ENCODE results near the gene ACBD3.

ACBD3 gene

DNA sequence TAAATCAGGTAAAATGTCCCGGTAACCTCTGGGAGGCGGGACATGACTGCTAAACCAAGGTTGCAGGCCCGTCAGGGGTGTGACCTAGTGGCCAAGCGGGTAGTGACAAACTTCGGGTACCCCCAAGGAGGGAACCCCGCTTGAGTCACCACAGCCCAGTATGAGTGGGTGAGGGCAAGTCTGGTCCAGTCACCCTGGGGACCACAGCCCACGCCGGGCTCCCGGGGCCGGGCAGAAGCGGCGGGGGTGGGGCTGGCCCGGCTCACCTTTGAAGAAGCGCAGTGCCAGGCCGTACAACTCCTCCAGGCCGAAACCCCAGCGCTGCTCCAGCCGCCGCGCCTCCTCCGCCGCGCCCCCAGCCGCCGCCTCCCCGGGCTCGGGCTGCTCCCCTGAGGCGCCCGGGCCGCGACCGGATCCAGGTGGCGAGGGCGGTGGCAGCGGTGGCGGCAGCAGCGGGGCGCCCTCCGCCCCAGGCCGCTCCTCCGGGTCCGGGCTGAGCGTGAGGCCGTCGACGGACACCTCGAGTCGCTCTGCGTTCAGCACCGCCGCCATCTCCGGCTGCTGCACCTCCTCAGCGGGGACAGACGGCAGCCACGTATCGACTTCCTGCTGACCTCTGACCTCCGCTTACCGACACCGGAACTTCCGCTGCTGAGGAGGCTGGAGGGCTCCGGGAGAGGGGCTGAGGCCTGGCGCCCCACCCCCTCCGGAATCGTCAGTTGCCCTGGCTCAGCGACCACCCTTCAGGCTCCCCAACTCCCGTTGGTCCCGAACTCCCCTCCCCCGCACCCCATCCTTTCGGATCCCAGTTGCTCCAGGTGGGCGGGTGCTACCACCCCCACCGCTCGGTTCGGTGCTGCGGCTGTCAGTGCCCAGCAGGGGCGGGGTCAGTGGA, at the start of gene ACBD3:
Gene ACBD3 (minus strand): TSS at position 618 of the 895 bp plus-strand sequence. CDS start 66 bp downstream, at position 552.
- H3K36me3 Mint-ChIP-seq (ENCODE audit: low read depth), result peaks cover 10% of the 10 kb centered on the region
- peak within 1 kb of the TSS; percentile 93 for H3K4me3 Mint-ChIP-seq
- H3K4me1 Mint-ChIP-seq, result peaks cover 41% of the 10 kb centered on the region
- peak; percentile 85 for DNase-seq
- H3K27me3 Mint-ChIP-seq, result no peaks in the 10 kb centered on the region
- no peaks in the 10 kb centered on the region for H3K9me3 Mint-ChIP-seq
- H3K27ac Mint-ChIP-seq, result peak within 1 kb of the TSS; percentile 91
- peak; percentile 97 for ATAC-seq

DNA sequence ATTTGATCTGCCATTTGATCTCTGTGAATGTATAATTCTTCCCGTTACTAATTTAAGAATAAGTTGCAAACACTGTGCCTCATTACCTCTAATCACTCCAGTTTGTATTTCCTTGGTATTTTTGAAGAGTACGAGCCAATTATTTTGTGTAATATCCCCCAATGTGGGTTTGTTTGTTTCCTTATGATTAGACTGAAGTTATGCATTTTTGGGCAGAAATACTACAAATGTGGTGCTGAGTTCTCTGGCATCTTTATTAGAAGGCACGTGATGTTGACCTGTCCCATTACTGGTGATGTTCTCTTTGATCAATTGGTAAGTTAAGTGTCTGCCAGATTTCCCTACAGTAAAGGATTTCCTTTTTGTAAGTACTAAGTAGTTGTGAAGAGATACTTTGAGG, 47.3 kb upstream of the ACBD3 start:
- H3K4me3 Mint-ChIP-seq, result no peak overlapping the region
- H3K27me3 Mint-ChIP-seq, result no peaks in the 10 kb centered on the region
- H3K27ac Mint-ChIP-seq, result no peak overlapping the region
- DNase-seq (no peak), ATAC-seq (no peak)
- peaks cover 35% of the 10 kb centered on the region for H3K36me3 Mint-ChIP-seq (ENCODE audit: low read depth)
- H3K9me3 Mint-ChIP-seq, result no peaks in the 10 kb centered on the region
- H3K4me1 Mint-ChIP-seq, result no peaks in the 10 kb centered on the region

DNA sequence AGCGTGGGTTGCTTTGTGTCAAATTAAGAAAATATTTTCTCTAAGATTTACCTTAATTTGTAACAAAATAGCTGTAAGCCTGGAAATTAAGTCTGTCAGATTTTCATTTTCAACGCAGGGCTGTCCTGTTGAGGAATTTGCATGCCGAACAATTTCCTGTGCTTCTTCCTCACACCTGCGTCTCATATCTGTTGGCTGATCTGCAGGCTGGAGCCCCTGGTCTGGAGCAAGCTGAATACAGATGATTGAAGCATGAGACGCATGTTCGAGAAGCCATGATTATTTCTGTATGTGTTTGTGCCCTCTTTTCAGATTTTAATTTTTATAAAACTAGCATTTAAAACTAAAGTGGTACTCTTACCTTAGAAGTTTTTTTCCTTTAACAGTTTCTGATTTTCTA, 46.8 kb upstream of the ACBD3 start:
- peaks cover 35% of the 10 kb centered on the region for H3K36me3 Mint-ChIP-seq (ENCODE audit: low read depth)
- no peak for DNase-seq
- ATAC-seq, result no peak
- no peak overlapping the region for H3K4me3 Mint-ChIP-seq
- no peaks in the 10 kb centered on the region for H3K27me3 Mint-ChIP-seq
- H3K4me1 Mint-ChIP-seq, result no peaks in the 10 kb centered on the region
- no peak overlapping the region for H3K27ac Mint-ChIP-seq
- no peaks in the 10 kb centered on the region for H3K9me3 Mint-ChIP-seq

DNA sequence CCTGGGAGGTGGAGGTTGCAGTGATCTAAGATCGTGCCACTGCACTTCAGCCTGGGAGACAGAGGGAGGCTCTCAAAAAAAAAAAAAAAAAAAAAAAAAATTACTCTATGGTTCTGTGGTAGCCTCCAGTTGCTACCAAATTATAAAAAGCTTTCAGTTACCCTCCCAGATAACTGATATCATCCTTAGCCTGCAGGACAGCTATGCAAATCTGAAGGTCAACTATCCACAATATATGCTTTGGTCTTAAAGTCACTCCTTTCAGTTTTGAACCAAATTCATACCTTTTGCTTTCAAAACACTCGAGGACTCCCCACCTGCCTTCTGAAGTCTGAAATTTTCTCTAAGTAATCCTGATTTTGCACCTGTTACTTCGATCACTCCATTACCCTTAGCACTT, 40.1 kb upstream of the ACBD3 start:
- DNase-seq, result no peak
- Mint-ChIP-seq H3K27ac (no peak overlapping the region), H3K4me1 (peaks cover 14% of the 10 kb centered on the region), H3K36me3 (ENCODE audit: low read depth) (peaks cover 9% of the 10 kb centered on the region), H3K9me3 (no peaks in the 10 kb centered on the region), H3K27me3 (peaks cover 26% of the 10 kb centered on the region), H3K4me3 (no peak overlapping the region)
- no peak for ATAC-seq

DNA sequence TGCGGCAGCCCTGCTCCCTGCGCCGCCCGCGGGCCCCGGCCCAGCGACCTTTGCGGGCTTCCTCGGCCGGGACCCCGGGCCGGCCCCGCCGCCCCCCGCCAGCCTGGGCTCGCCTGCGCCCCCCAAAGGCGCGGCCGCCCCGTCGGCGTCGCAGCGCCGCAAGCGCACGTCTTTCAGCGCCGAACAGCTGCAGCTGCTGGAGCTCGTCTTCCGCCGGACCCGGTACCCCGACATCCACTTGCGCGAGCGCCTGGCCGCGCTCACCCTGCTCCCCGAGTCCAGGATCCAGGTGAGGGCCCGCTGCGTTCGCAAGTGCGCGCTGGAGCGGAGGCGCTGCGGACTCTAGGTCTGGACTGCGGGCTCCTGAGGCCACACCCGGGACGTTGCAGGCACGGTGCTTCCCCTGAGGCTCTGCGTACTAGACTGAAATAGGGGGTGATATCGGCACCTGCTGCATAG, 37.3 kb upstream of the ACBD3 start:
- DNase-seq (peak; percentile 25), ATAC-seq (peak; percentile 44)
- H3K36me3 Mint-ChIP-seq (ENCODE audit: low read depth), result no peaks in the 10 kb centered on the region
- peaks cover 14% of the 10 kb centered on the region for H3K4me1 Mint-ChIP-seq
- H3K27me3 Mint-ChIP-seq, result peaks cover 33% of the 10 kb centered on the region
- H3K27ac Mint-ChIP-seq, result no peak overlapping the region
- H3K9me3 Mint-ChIP-seq, result no peaks in the 10 kb centered on the region
- peak overlapping the region; percentile 68 for H3K4me3 Mint-ChIP-seq

DNA sequence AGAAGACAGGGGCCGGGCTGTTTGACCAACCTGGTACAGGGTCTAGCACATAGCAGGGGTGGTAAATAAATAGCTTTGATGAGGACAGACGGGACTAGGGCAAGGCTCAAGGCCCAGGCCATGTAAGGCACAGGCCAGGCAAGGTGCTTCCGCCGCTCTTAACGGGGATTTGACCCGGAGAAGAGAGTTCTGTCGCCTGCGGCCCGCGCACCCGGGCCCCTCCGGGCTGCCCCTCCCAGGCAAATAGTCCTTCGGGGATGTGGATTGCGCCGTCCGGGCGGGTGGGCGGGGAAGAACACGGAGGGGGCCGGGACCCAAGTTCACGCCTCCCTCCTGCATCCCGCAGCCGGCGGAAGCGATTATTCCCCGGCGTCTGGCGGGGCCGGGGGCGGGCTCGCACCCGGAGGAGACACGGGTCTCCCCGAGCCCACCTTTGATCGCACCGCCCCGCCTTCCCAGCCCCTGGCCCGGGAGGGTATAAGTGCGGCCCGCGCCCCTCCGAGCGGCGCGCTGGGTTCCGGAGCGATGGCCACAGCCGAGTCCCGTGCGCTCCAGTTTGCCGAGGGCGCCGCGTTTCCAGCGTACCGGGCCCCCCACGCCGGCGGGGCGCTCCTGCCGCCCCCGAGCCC, 36.7 kb upstream of the ACBD3 start, which contains the start of gene MIXL1:
Gene MIXL1 (plus strand): TSS at position 508 of the 629 bp plus-strand sequence. CDS start 18 bp downstream, at position 526.
- peak; percentile 17 for ATAC-seq
- DNase-seq, result peak; percentile 13
- Mint-ChIP-seq H3K27me3 (peaks cover 33% of the 10 kb centered on the region), H3K4me3 (peak within 1 kb of the TSS; percentile 68), H3K9me3 (no peaks in the 10 kb centered on the region), H3K36me3 (ENCODE audit: low read depth) (no peaks in the 10 kb centered on the region), H3K27ac (no peak within 1 kb of the TSS), H3K4me1 (peaks cover 14% of the 10 kb centered on the region)

DNA sequence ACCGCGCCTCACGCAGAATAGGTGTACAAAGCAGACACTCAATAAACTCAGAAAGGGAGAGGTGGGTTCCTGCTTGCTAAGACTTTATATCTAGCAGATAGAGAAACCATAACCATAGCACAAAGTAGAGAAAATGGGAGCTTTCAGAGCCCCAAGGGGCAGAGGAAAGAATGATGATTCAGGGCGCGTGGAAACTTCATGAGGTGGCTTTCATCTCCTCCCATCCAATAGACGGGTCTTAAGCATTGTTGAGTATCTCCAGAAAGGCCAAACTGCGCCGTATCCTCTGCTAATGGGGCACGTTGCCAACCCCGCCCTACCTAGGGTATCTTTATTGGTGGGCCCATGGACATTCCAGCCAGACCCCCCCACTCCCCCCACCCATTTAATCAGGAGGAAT, 36.1 kb upstream of the ACBD3 start:
- ATAC-seq, result peak; percentile 84
- peak; percentile 22 for DNase-seq
- Mint-ChIP-seq H3K4me1 (peaks cover 14% of the 10 kb centered on the region), H3K36me3 (ENCODE audit: low read depth) (no peaks in the 10 kb centered on the region), H3K27me3 (peaks cover 33% of the 10 kb centered on the region), H3K9me3 (no peaks in the 10 kb centered on the region), H3K27ac (no peak overlapping the region), H3K4me3 (peak overlapping the region; percentile 26)

DNA sequence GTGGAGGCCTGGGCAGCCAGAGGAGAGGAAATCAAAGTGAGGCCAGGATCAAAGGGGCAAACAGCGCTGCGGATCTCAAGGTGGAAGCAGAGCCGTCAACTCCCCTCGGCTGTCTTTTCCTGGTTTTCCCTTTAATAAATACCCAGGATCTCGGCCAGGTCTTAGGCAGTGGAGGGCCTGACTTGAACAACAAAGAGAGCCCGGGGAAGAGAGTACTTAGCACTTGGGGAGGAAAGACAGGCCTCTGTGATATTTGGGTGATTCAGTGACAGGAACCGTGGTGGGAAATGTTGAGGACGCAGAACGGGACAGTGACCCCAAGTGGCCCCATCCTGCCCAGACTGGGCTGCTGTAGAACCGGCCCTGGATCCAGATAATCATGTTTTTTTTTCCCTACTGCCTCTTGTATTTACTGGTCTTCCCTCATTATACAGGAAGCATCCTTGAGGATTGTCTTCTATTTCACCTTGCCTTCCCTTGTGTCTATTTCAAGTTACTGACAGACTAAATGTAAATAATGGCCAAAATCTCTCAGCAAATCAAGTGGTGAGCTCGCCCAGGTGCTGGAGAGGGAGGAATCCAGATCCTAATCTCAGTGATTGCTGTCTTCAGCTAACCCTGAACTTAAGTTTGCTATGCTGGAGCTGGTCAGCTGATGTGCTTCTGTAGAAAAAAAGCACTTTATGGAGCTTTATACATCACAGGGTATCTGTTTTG, 34.1 kb upstream of the ACBD3 start:
- no peak overlapping the region for H3K4me3 Mint-ChIP-seq
- no peaks in the 10 kb centered on the region for H3K36me3 Mint-ChIP-seq (ENCODE audit: low read depth)
- ATAC-seq (no peak), DNase-seq (no peak)
- H3K27ac Mint-ChIP-seq, result no peak overlapping the region
- H3K27me3 Mint-ChIP-seq, result peaks cover 27% of the 10 kb centered on the region
- H3K9me3 Mint-ChIP-seq, result no peaks in the 10 kb centered on the region
- peaks cover 14% of the 10 kb centered on the region for H3K4me1 Mint-ChIP-seq

DNA sequence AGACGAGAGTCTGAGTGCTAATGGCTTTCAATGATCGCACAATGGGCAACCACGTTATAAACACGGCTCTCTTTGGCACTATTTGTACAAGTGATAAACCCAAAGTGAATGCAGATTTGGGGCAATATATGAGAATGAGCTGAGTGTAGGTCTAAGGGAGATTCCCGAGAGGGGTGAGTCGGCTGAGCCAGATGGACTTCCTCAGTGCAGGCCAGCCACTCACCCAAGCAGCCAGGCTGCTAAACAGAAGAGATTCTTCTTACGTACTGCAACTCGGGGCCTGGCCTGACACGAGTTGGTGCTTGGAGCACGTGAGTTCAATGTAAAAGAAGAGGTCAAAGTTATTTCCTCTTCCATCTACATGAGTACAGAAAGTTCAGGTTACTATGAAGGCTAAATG, 30.7 kb upstream of the ACBD3 start:
- H3K4me1 Mint-ChIP-seq, result peaks cover 4% of the 10 kb centered on the region
- H3K27ac Mint-ChIP-seq, result no peak overlapping the region
- peaks cover 11% of the 10 kb centered on the region for H3K27me3 Mint-ChIP-seq
- no peak overlapping the region for H3K4me3 Mint-ChIP-seq
- ATAC-seq (no peak), DNase-seq (no peak)
- H3K36me3 Mint-ChIP-seq (ENCODE audit: low read depth), result no peaks in the 10 kb centered on the region
- H3K9me3 Mint-ChIP-seq, result no peaks in the 10 kb centered on the region

DNA sequence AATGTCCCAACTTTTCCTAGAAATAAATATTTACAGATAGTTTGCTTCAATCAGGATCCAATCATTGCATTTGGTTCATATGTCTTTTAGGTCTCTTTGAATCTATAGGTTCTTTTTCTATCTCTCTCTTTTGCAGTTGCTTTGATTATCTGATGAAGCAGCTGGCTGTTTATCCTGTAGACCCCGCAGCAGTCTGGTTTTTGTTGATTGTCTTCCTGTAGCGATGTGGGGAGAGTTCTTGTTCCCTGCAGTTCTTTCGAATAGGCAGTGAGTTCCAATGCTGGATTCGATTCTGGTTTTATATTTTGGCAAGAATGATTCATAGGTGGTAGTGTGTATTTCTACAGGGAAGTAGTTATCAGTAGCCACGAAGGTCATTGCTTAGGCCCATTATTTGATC, 29.5 kb upstream of the ACBD3 start:
- no peak overlapping the region for H3K4me3 Mint-ChIP-seq
- H3K27me3 Mint-ChIP-seq, result peaks cover 5% of the 10 kb centered on the region
- ATAC-seq (no peak), DNase-seq (no peak)
- H3K4me1 Mint-ChIP-seq, result no peaks in the 10 kb centered on the region
- H3K9me3 Mint-ChIP-seq, result no peaks in the 10 kb centered on the region
- H3K36me3 Mint-ChIP-seq (ENCODE audit: low read depth), result no peaks in the 10 kb centered on the region
- no peak overlapping the region for H3K27ac Mint-ChIP-seq

DNA sequence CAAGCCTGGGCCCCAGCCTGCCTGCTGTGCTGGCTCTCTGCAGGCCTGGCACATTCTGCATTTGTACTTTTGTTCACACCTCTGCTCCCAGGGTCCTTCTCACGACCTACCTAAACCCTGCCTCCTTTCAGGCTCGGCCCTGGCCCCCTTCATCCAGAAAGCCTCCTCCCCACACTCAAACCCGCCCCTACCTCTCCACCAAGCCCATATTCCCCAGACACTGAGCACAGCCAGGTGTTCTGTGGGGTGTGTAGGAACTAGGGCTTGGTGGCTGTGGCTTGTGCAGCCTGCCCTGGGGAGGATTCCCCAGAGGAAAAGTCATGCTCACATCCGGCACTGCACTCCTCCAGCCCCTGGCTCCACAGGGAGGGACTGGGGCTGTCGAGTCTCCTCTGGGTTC, 28.7 kb upstream of the ACBD3 start:
- H3K27me3 Mint-ChIP-seq, result peaks cover 4% of the 10 kb centered on the region
- no peaks in the 10 kb centered on the region for H3K9me3 Mint-ChIP-seq
- H3K27ac Mint-ChIP-seq, result no peak overlapping the region
- DNase-seq (no peak), ATAC-seq (no peak)
- no peak overlapping the region for H3K4me3 Mint-ChIP-seq
- H3K4me1 Mint-ChIP-seq, result no peaks in the 10 kb centered on the region
- H3K36me3 Mint-ChIP-seq (ENCODE audit: low read depth), result no peaks in the 10 kb centered on the region

DNA sequence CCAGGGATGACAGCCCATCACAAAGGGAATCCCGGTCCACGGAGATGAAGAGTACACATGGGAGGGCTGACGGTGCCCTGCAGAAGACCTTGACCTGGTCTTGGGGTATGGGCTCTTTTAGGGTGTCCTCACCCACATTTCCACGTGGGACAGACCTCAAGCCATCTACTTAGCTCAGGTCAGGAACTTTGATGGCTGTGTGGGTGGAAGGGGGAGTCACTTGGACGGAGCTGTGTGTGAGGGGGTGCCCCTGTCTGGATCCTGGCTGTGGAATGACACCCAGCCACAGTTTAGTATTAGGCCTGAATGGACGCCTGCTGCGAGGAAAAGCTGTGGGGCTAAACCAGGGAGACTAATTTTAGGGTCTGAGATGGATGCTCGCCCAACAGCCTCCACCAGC, 26.0 kb upstream of the ACBD3 start:
- no peaks in the 10 kb centered on the region for H3K4me1 Mint-ChIP-seq
- H3K36me3 Mint-ChIP-seq (ENCODE audit: low read depth), result no peaks in the 10 kb centered on the region
- H3K4me3 Mint-ChIP-seq, result no peak overlapping the region
- H3K27ac Mint-ChIP-seq, result no peak overlapping the region
- H3K9me3 Mint-ChIP-seq, result no peaks in the 10 kb centered on the region
- no peak for DNase-seq
- no peak for ATAC-seq
- no peaks in the 10 kb centered on the region for H3K27me3 Mint-ChIP-seq

DNA sequence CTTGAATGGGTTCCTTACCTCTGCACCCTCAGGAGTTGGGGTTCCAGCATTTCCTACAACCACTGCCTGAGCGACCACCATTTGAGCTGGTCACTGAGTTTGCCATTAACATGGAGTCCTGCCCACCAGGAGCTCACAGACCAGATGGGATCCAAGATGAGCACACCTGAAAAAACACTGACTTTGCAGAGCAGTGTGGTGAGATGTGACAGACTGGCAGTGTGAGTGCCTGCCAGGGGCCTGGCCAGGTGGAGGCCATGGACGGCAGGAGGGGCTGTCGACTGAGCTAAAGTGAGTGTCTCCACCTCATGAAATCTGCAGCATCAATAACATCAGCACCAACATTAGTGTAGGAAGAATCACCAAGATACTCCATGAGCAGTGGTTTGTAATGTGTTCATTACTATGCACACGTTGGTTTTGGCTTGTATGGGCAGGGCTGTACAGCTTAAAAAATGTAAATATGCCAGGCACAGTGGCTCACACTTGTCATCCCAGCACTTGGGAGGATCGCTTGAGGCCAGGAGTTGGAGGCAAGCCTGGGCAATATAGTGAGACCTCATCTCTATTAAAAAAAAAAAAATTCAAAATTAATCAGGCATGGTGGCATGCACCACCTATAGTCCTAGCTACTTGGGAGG, 24.8 kb upstream of the ACBD3 start:
- Mint-ChIP-seq H3K27ac (no peak overlapping the region), H3K4me1 (no peaks in the 10 kb centered on the region), H3K4me3 (no peak overlapping the region), H3K9me3 (no peaks in the 10 kb centered on the region), H3K27me3 (no peaks in the 10 kb centered on the region), H3K36me3 (ENCODE audit: low read depth) (no peaks in the 10 kb centered on the region)
- no peak for DNase-seq
- ATAC-seq, result no peak

DNA sequence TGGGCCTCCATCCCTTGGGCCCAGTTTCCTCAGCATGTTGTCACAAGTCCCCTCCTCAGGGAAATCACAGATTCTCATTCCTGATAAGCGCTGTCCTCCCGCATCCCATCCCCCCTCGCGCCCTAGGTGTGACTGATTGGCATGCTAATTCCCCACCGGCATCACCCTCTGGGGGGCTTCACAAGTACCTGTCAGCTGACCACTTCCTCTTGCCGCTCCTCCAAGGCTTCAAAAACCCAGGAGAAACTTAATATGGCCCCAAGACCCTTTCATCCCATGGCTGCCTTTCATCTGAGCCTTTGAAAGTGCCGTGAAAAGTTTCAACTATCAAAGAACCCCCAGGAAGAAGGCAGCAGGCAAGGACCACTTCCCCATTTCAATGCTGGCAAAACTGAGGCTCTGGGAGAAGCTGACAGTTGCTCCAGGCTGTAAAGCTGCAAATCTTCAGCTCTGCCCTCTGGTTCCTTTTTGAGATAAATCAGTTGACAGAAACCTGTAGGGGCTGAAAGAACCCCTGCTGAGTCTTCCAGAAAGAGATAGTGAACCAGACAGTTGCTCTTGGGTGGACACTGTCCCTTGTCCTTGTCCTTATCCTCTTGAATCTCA, 24.1 kb upstream of the ACBD3 start:
- H3K27me3 Mint-ChIP-seq, result no peaks in the 10 kb centered on the region
- ATAC-seq, result no peak
- no peaks in the 10 kb centered on the region for H3K4me1 Mint-ChIP-seq
- H3K36me3 Mint-ChIP-seq (ENCODE audit: low read depth), result no peaks in the 10 kb centered on the region
- DNase-seq, result no peak
- no peak overlapping the region for H3K4me3 Mint-ChIP-seq
- H3K9me3 Mint-ChIP-seq, result no peaks in the 10 kb centered on the region
- no peak overlapping the region for H3K27ac Mint-ChIP-seq

Measured in activated naive CD8-positive, alpha-beta T cell treated with anti-CD3 and anti-CD28 coated beads, Interleukin-2, amount 50 U/mL, for 24 hours (primary cell).